KMS-11 (cell line): ENCODE results near the gene STX1B.

Experiments used
- H2AFZ ChIP-seq: fragments of 200-600 bp; sonication (generic); 2 replicates; pipeline ENCODE4 v1.6.1; 2016; ENCODE audit warnings: antibody characterized with exemption, mixed run types, low read depth
- H3K27ac ChIP-seq: fragments of 200-600 bp; sonication (generic); 2 replicates; pipeline ENCODE4 v1.6.1; 2016; ENCODE audit warnings: mild to moderate bottlenecking, mixed run types
- H3K27me3 ChIP-seq: fragments of 200-600 bp; sonication (generic); 2 replicates; pipeline ENCODE4 v1.6.1; 2017; ENCODE audit warnings: mild to moderate bottlenecking, low read depth, mixed run types, moderate library complexity; ENCODE audit not compliant: insufficient read depth
- H3K36me3 ChIP-seq: fragments of 200-600 bp; sonication (generic); 2 replicates; pipeline ENCODE4 v1.6.1; 2017; ENCODE audit warnings: mild to moderate bottlenecking, mixed run types; ENCODE audit not compliant: insufficient read depth
- H3K4me1 ChIP-seq: fragments of 200-600 bp; sonication (generic); 2 replicates; pipeline ENCODE4 v1.6.1; 2016; ENCODE audit warnings: mild to moderate bottlenecking, low read depth, mixed run types; ENCODE audit not compliant: poor library complexity, severe bottlenecking
- H3K4me2 ChIP-seq: fragments of 200-600 bp; sonication (generic); 2 replicates; pipeline ENCODE4 v1.7.0; 2016; ENCODE audit warnings: mild to moderate bottlenecking, mixed run types
- H3K4me3 ChIP-seq: fragments of 200-600 bp; sonication (generic); IDR thresholded peaks from 2 replicates; pipeline ENCODE4 v1.6.1; 2017; ENCODE audit warnings: low read depth, low read length, mixed read lengths; ENCODE audit not compliant: insufficient read depth
- H3K79me2 ChIP-seq: fragments of 200-600 bp; sonication (generic); 2 replicates; pipeline ENCODE4 v1.6.1; 2016; ENCODE audit warnings: low read depth, mixed run types; ENCODE audit not compliant: insufficient read depth
- H3K9ac ChIP-seq: fragments of 200-600 bp; sonication (generic); 2 replicates; pipeline ENCODE4 v1.6.1; 2016; ENCODE audit warnings: mild to moderate bottlenecking, mixed run types
- H4K20me1 ChIP-seq: fragments of 200-600 bp; sonication (generic); 2 replicates; pipeline ENCODE4 v1.6.1; 2016; ENCODE audit warnings: mild to moderate bottlenecking, mixed run types; ENCODE audit not compliant: insufficient read depth
- CTCF ChIP-seq: fragments of 200-600 bp; sonication (generic); conservative IDR thresholded peaks from 2 replicates; pipeline ENCODE4 v1.6.1; 2017; ENCODE audit warnings: low read depth, mild to moderate bottlenecking, antibody characterized with exemption, low read length, moderate library complexity, mixed read lengths

Gene STX1B

GRCh38 chr16:30992931-30993816, 17.3 kb downstream of the STX1B start:
- H3K4me1 ChIP-seq: peaks cover 8% of the 10 kb centered on the region
- no peaks in the 10 kb centered on the region for H3K79me2 ChIP-seq
- H3K27me3 ChIP-seq: no peaks in the 10 kb centered on the region; the same call in 1 of the 2 replicates
- H3K36me3 ChIP-seq: no peaks in the 10 kb centered on the region
- no peak overlapping the region for H3K27ac ChIP-seq
- H3K4me2 ChIP-seq: no peak overlapping the region
- H3K4me3 ChIP-seq: no peak overlapping the region
- TF ChIP-seq CTCF: no peak
- H2AFZ ChIP-seq: no peak overlapping the region
- no peak overlapping the region for H3K9ac ChIP-seq
- H4K20me1 ChIP-seq: no peaks in the 10 kb centered on the region

GRCh38 chr16:30992276-30992780, 18.1 kb downstream of the STX1B start:
- peaks cover 4% of the 10 kb centered on the region for H3K4me1 ChIP-seq
- H3K27ac ChIP-seq: no peak overlapping the region
- H3K36me3 ChIP-seq: no peaks in the 10 kb centered on the region
- H3K27me3 ChIP-seq: no peaks in the 10 kb centered on the region
- TF ChIP-seq CTCF: no peak
- H3K79me2 ChIP-seq: no peaks in the 10 kb centered on the region
- H3K4me3 ChIP-seq: no peak overlapping the region
- H4K20me1 ChIP-seq: no peaks in the 10 kb centered on the region
- H2AFZ ChIP-seq: no peak overlapping the region
- no peak overlapping the region for H3K4me2 ChIP-seq
- H3K9ac ChIP-seq: no peak overlapping the region

GRCh38 chr16:30991052-30991451, 19.4 kb downstream of the STX1B start:
- H2AFZ ChIP-seq: no peak overlapping the region
- H3K79me2 ChIP-seq: no peaks in the 10 kb centered on the region
- TF ChIP-seq CTCF: no peak
- no peak overlapping the region for H3K4me3 ChIP-seq
- no peak overlapping the region for H3K9ac ChIP-seq
- no peaks in the 10 kb centered on the region for H3K36me3 ChIP-seq
- H3K4me1 ChIP-seq: no peaks in the 10 kb centered on the region
- H3K4me2 ChIP-seq: no peak overlapping the region
- H4K20me1 ChIP-seq: no peaks in the 10 kb centered on the region
- H3K27ac ChIP-seq: no peak overlapping the region
- H3K27me3 ChIP-seq: no peaks in the 10 kb centered on the region

GRCh38 chr16:30990105-30990504, 20.3 kb downstream of the STX1B start:
- H3K9ac ChIP-seq: no peak overlapping the region
- no peaks in the 10 kb centered on the region for H4K20me1 ChIP-seq

More at GRCh38 chr16:30990105-30990504, 20.3 kb downstream of the STX1B start:
- no peak overlapping the region for H3K4me3 ChIP-seq
- no peak for TF ChIP-seq CTCF
- H3K4me2 ChIP-seq: no peak overlapping the region
- no peaks in the 10 kb centered on the region for H3K36me3 ChIP-seq
- H2AFZ ChIP-seq: no peak overlapping the region
- no peaks in the 10 kb centered on the region for H3K79me2 ChIP-seq
- no peaks in the 10 kb centered on the region for H3K27me3 ChIP-seq
- H3K27ac ChIP-seq: no peak overlapping the region
- H3K4me1 ChIP-seq: no peaks in the 10 kb centered on the region
